MM.1S (cell line): ENCODE measurements around the gene DTNB.

Source experiments
- DNase-seq: peaks from one replicate; pipeline ENCODE4 v3.0.0-alpha.2; 2015
- H2AFZ ChIP-seq: fragments of 300-600 bp; sonication (generic); 2 replicates; pipeline ENCODE4 v1.6.0; 2016; ENCODE audit warnings: antibody characterized with exemption, low read length
- H3F3A ChIP-seq: fragments of 300-600 bp; sonication (generic); 2 replicates; pipeline ENCODE4 v1.6.1; 2016; ENCODE audit warnings: mild to moderate bottlenecking, antibody characterized with exemption, low read length, moderate library complexity, mixed read lengths; ENCODE audit not compliant: insufficient read depth
- H3K27ac ChIP-seq: fragments of 300-600 bp; sonication (generic); 2 replicates; pipeline ENCODE4 v1.5.1; 2016; ENCODE audit warnings: mild to moderate bottlenecking, low read length
- H3K27me3 ChIP-seq: fragments of 300-600 bp; sonication (generic); replicated peaks from 2 replicates; pipeline ENCODE4 v1.6.0; 2016; ENCODE audit warnings: low read length; ENCODE audit not compliant: insufficient read depth
- H3K36me3 ChIP-seq: fragments of 300-600 bp; sonication (generic); replicated peaks from 2 replicates; pipeline ENCODE4 v1.6.1; 2016; ENCODE audit warnings: mild to moderate bottlenecking, low read length, mixed read lengths; ENCODE audit not compliant: insufficient read depth
- H3K4me1 ChIP-seq: fragments of 300-600 bp; sonication (generic); 2 replicates; pipeline ENCODE4 v1.6.1; 2016; ENCODE audit warnings: low read length, mixed read lengths
- H3K4me2 ChIP-seq: fragments of 300-600 bp; sonication (generic); 2 replicates; pipeline ENCODE4 v1.6.0; 2016; ENCODE audit warnings: low read depth, low read length
- H3K4me3 ChIP-seq: fragments of 300-600 bp; sonication (generic); 2 replicates; pipeline ENCODE4 v1.5.1; 2016; ENCODE audit warnings: low read length, mixed read lengths
- H3K79me2 ChIP-seq: fragments of 300-600 bp; sonication (generic); 2 replicates; pipeline ENCODE4 v1.6.1; 2016; ENCODE audit warnings: mixed run types, low read length, mixed read lengths
- H3K9ac ChIP-seq: fragments of 300-600 bp; sonication (generic); 2 replicates; pipeline ENCODE4 v1.6.1; 2016; ENCODE audit warnings: low read length, mixed read lengths
- H3K9me2 ChIP-seq: fragments of 300-600 bp; sonication (generic); replicated peaks from 2 replicates; pipeline ENCODE4 v1.6.1; 2016; ENCODE audit warnings: mild to moderate bottlenecking, low read length, mixed read lengths; ENCODE audit not compliant: insufficient read depth
- H3K9me3 ChIP-seq: fragments of 300-600 bp; sonication (generic); replicated peaks from 2 replicates; pipeline ENCODE4 v1.6.1; 2016; ENCODE audit warnings: mild to moderate bottlenecking, low read length, mixed read lengths; ENCODE audit not compliant: insufficient read depth
- H4K20me1 ChIP-seq: fragments of 300-600 bp; sonication (generic); 2 replicates; pipeline ENCODE4 v1.6.1; 2016; ENCODE audit warnings: mild to moderate bottlenecking, low read length, moderate library complexity, mixed read lengths; ENCODE audit not compliant: insufficient read depth
- EZH2 ChIP-seq: fragments of 300-600 bp; sonication (generic); optimal IDR thresholded peaks from 2 replicates; pipeline ENCODE3; 2017; ENCODE audit warnings: low read depth, mild to moderate bottlenecking, antibody characterized with exemption, low read length, mixed read lengths
- EZH2phosphoT487 ChIP-seq: fragments of 300-600 bp; sonication (generic); IDR thresholded peaks from 2 replicates; pipeline ENCODE4 v1.6.1; 2018; ENCODE audit warnings: antibody characterized with exemption, low read length
- TF ChIP-seq, protein P1 (sequence below): fragments of 300-600 bp; sonication (generic); IDR thresholded peaks from 2 replicates; pipeline ENCODE4 v1.5.1; 2016; ENCODE audit warnings: antibody characterized with exemption, low read length, mixed read lengths

The DTNB gene

DNA sequence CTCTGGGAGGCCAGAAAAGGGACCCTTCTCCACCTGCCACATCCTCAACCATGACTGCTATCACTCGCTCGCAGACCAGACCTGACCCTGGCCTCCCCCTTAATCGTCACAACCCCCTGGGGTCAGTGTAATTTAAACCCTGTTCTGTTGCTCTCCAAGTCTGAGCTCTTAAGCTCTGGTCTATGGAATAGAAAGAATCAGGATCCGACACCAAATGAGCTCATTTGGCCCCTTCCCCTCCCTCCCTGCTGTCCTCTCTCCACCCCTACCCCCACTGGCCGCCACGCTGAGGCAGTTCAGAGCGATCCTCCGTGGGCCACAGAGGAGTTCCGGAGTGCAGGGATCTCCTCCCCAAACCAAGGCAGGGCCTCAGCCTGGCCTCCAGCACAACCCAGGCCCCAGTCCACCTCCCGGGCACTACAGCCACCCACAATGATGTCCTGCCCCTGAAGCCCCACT lies 337.0 kb downstream of the DTNB start:
- no peak overlapping the region for H3K9ac ChIP-seq
- TF ChIP-seq, protein P1, sequence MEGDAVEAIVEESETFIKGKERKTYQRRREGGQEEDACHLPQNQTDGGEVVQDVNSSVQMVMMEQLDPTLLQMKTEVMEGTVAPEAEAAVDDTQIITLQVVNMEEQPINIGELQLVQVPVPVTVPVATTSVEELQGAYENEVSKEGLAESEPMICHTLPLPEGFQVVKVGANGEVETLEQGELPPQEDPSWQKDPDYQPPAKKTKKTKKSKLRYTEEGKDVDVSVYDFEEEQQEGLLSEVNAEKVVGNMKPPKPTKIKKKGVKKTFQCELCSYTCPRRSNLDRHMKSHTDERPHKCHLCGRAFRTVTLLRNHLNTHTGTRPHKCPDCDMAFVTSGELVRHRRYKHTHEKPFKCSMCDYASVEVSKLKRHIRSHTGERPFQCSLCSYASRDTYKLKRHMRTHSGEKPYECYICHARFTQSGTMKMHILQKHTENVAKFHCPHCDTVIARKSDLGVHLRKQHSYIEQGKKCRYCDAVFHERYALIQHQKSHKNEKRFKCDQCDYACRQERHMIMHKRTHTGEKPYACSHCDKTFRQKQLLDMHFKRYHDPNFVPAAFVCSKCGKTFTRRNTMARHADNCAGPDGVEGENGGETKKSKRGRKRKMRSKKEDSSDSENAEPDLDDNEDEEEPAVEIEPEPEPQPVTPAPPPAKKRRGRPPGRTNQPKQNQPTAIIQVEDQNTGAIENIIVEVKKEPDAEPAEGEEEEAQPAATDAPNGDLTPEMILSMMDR: no peak
- no peak for TF ChIP-seq EZH2
- no peak for TF ChIP-seq EZH2phosphoT487
- no peaks in the 10 kb centered on the region for H3F3A ChIP-seq
- no peaks in the 10 kb centered on the region for H3K36me3 ChIP-seq
- no peaks in the 10 kb centered on the region for H3K4me1 ChIP-seq
- DNase-seq: no peak
- H3K27ac ChIP-seq: no peak overlapping the region
- H2AFZ ChIP-seq: no peak overlapping the region
- H3K9me3 ChIP-seq: no peaks in the 10 kb centered on the region
- H3K27me3 ChIP-seq: no peaks in the 10 kb centered on the region
- H3K4me3 ChIP-seq: no peak overlapping the region
- H3K79me2 ChIP-seq: peaks cover 3% of the 10 kb centered on the region
- H3K9me2 ChIP-seq: no peaks in the 10 kb centered on the region
- H4K20me1 ChIP-seq: no peaks in the 10 kb centered on the region; the same call in 1 of the 2 replicates
- no peak overlapping the region for H3K4me2 ChIP-seq

DNA sequence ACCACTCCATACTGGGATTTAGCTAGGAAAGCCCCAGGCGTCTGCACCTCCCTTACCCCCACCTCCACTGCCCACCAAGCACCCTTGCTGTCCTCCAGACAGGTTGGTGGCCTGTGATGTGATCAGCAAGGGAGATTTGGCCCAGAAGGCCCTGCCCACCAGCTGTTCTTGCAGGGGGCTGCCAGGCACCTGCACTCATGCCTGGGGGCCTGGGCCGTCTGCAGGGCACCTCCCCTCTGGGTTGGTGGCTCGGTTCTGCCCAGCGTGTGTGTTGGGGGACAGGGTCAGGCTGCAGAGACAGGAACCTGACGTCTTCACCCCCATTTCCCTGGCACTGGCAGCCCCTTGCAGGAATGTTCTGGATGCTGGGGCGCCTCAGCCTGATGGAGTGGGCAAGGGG lies 337.4 kb downstream of the DTNB start:
- no peak overlapping the region for H3K4me2 ChIP-seq

DNA sequence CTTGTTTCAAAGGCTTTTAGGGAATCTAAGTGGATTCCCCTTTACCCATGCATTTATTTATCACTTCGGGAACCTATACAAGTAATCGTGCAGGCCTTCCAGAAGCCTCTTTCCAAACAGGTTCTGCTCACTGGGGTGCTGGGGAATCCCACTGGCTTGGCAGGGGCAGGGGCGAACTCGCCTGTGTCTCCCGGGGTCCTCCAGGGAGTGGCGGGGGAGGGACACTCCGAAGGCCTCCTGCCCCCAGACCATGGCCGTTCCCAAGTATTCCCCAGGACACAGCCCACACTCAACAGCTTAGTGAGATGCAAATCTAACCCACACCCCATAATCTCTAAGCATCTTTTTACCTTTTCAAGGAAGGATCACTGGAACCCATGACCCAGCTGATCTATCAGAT lies 338.2 kb downstream of the DTNB start:
- Histone ChIP-seq H3K4me1 (no peaks in the 10 kb centered on the region), H3K27ac (no peak overlapping the region), H4K20me1 (no peaks in the 10 kb centered on the region; the same call in 1 of the 2 replicates), H3K4me2 (no peak overlapping the region), H3K9ac (no peak overlapping the region), H3K27me3 (no peaks in the 10 kb centered on the region), H3K36me3 (no peaks in the 10 kb centered on the region), H3K79me2 (peaks cover 3% of the 10 kb centered on the region), H3K9me2 (no peaks in the 10 kb centered on the region), H3F3A (no peaks in the 10 kb centered on the region), H3K9me3 (no peaks in the 10 kb centered on the region), H2AFZ (no peak overlapping the region), H3K4me3 (no peak overlapping the region)
- DNase-seq: no peak
- TF ChIP-seq, protein P1: no peak
- TF ChIP-seq EZH2 (no peak), EZH2phosphoT487 (no peak)

More for the DNA sequence above, 337.4 kb downstream of the DTNB start:
- Histone ChIP-seq H2AFZ (no peak overlapping the region), H3K79me2 (peaks cover 3% of the 10 kb centered on the region), H3K27ac (no peak overlapping the region), H3K36me3 (no peaks in the 10 kb centered on the region), H3F3A (no peaks in the 10 kb centered on the region), H3K9me2 (no peaks in the 10 kb centered on the region), H3K9me3 (no peaks in the 10 kb centered on the region), H3K4me3 (no peak overlapping the region), H3K27me3 (no peaks in the 10 kb centered on the region), H3K9ac (no peak overlapping the region), H4K20me1 (no peaks in the 10 kb centered on the region; the same call in 1 of the 2 replicates), H3K4me1 (no peaks in the 10 kb centered on the region)
- no peak for DNase-seq
- TF ChIP-seq, protein P1: no peak
- TF ChIP-seq EZH2 (no peak), EZH2phosphoT487 (no peak)
